ENCODE measurements around the gene RTL10.

Gene RTL10

GRCh38 chr22:19854778-19855503 lies at the start of gene RTL10, which contains the start of gene GNB1L:
Gene RTL10, minus strand, starts transcription at chr22:19854874. Its CDS starts 2,613 bp downstream, at chr22:19852261.
Gene GNB1L, minus strand, starts transcription at chr22:19854874. Its CDS starts 33,519 bp downstream, at chr22:19821355.
- peak; percentile 80 to 91 for DNase-seq (ENCODE audit: low read depth in 2 of 2, low spot score in 1 of 2)

GRCh38 chr22:19904174-19904856 lies 49.6 kb upstream of the RTL10 start:
- DNase-seq (ENCODE audit: low read depth in 2 of 2, low spot score in 1 of 2) = no peak

GRCh38 chr22:19903513-19903912 lies 48.8 kb upstream of the RTL10 start:
- no peak for DNase-seq (ENCODE audit: low read depth in 2 of 2, low spot score in 1 of 2)

- no peak for DNase-seq (ENCODE audit: low read depth in 2 of 2, low spot score in 1 of 2)
Observed at GRCh38 chr22:19903031-19903430, 48.4 kb upstream of the RTL10 start.

GRCh38 chr22:19902245-19902715 lies 47.6 kb upstream of the RTL10 start:
- no peak for DNase-seq (ENCODE audit: low read depth in 2 of 2, low spot score in 1 of 2)

- DNase-seq (ENCODE audit: low read depth in 2 of 2, low spot score in 1 of 2) = no peak
Observed at GRCh38 chr22:19901577-19902244, 47.0 kb upstream of the RTL10 start.

- DNase-seq (ENCODE audit: low read depth in 2 of 2, low spot score in 1 of 2) = no peak
Observed at GRCh38 chr22:19900707-19901436, 46.2 kb upstream of the RTL10 start.

- DNase-seq (ENCODE audit: low read depth in 2 of 2, low spot score in 1 of 2) = no peak
Observed at GRCh38 chr22:19898831-19899567, 44.3 kb upstream of the RTL10 start.

GRCh38 chr22:19898145-19898544 lies 43.5 kb upstream of the RTL10 start:
- no peak for DNase-seq (ENCODE audit: low read depth in 2 of 2, low spot score in 1 of 2)

- DNase-seq (ENCODE audit: low read depth in 2 of 2, low spot score in 1 of 2) = no peak
Observed at GRCh38 chr22:19897726-19898125, 43.1 kb upstream of the RTL10 start.

GRCh38 chr22:19896665-19897355 lies 42.1 kb upstream of the RTL10 start:
- DNase-seq (ENCODE audit: low read depth in 2 of 2, low spot score in 1 of 2) = no peak

GRCh38 chr22:19895160-19895849 lies 40.6 kb upstream of the RTL10 start:
- no peak for DNase-seq (ENCODE audit: low read depth in 2 of 2, low spot score in 1 of 2)

GRCh38 chr22:19893363-19893762 lies 38.7 kb upstream of the RTL10 start:
- no peak for DNase-seq (ENCODE audit: low read depth in 2 of 2, low spot score in 1 of 2)

- no peak for DNase-seq (ENCODE audit: low read depth in 2 of 2, low spot score in 1 of 2)
Observed at GRCh38 chr22:19892925-19893324, 38.3 kb upstream of the RTL10 start.

- DNase-seq (ENCODE audit: low read depth in 2 of 2, low spot score in 1 of 2) = peak in 1 of 2 donors; percentile 10
Observed at GRCh38 chr22:19892257-19892879, 37.7 kb upstream of the RTL10 start.

- DNase-seq (ENCODE audit: low read depth in 2 of 2, low spot score in 1 of 2) = peak; percentile 69 to 77
Observed at GRCh38 chr22:19891317-19892256, 36.9 kb upstream of the RTL10 start.

- DNase-seq (ENCODE audit: low read depth in 2 of 2, low spot score in 1 of 2) = no peak
Observed at GRCh38 chr22:19890502-19891316, 36.0 kb upstream of the RTL10 start.
